DND-41 (cell line): ENCODE results near the gene CMTM7.

ENCODE experiments used
- ATAC-seq: fragments of 200-7000 bp; cut with Tn5 transposase; 3 replicates; pipeline ENCODE4 v1.9.1; 2021; ENCODE audit warnings: low read depth; ENCODE audit not compliant: insufficient read depth
- DNase-seq: peaks from one replicate; pipeline ENCODE4 v3.0.0-alpha.2; 2020
- H2AFZ ChIP-seq: 2 replicates; pipeline ENCODE4 v1.6.0; 2012; ENCODE audit warnings: low read depth, low read length
- H3K27ac ChIP-seq: 2 replicates; pipeline ENCODE4 v1.5.1; 2012; ENCODE audit warnings: low read length, inconsistent platforms
- H3K27me3 ChIP-seq: fragments of 200-600 bp; sonication (generic); 2 replicates; pipeline ENCODE4 v1.6.0; 2012; ENCODE audit warnings: low read length, mild to moderate bottlenecking, inconsistent platforms; ENCODE audit not compliant: insufficient read depth, poor library complexity
- H3K36me3 ChIP-seq: 2 replicates; pipeline ENCODE4 v1.5.1; 2012; ENCODE audit warnings: low read length, inconsistent platforms; ENCODE audit not compliant: insufficient read depth
- H3K4me1 ChIP-seq: 2 replicates; pipeline ENCODE4 v1.5.1; 2012; ENCODE audit warnings: mild to moderate bottlenecking, low read length; ENCODE audit not compliant: insufficient read depth
- H3K4me2 ChIP-seq: 2 replicates; pipeline ENCODE4 v1.6.0; 2012; ENCODE audit warnings: mild to moderate bottlenecking, moderate library complexity, low read length, inconsistent platforms; ENCODE audit not compliant: insufficient read depth
- H3K4me3 ChIP-seq, 2 experiments: fragments of 200-600 bp in 1 of 2; shearing (Covaris generic) in 1 of 2; 2 replicates each; pipeline ENCODE4 v1.5.1; 2012 to 2016; ENCODE audit warnings: inconsistent platforms in 2 of 2, low read length in 2 of 2, mild to moderate bottlenecking in 2 of 2, low read depth in 1 of 2, moderate library complexity in 1 of 2
- H3K79me2 ChIP-seq: 2 replicates; pipeline ENCODE4 v1.6.0; 2012; ENCODE audit warnings: low read length, inconsistent platforms; ENCODE audit not compliant: insufficient read depth
- H3K9ac ChIP-seq: 2 replicates; pipeline ENCODE4 v1.6.0; 2012; ENCODE audit warnings: low read depth, mild to moderate bottlenecking, inconsistent platforms, low read length, moderate library complexity
- H3K9me3 ChIP-seq: 2 replicates; pipeline ENCODE4 v1.5.1; 2012; ENCODE audit warnings: low read length, moderate library complexity, mild to moderate bottlenecking, inconsistent platforms; ENCODE audit not compliant: insufficient read depth, severe bottlenecking
- H4K20me1 ChIP-seq: 2 replicates; pipeline ENCODE4 v1.6.0; 2012; ENCODE audit warnings: low read length; ENCODE audit not compliant: insufficient read depth
- EZH2 ChIP-seq: IDR thresholded peaks from 3 replicates; pipeline ENCODE4 v1.6.1; 2012; ENCODE audit warnings: borderline replicate concordance, low read depth, mild to moderate bottlenecking, moderate library complexity, low read length, inconsistent platforms; ENCODE audit not compliant: severe bottlenecking
- TF ChIP-seq, protein P1 (sequence below): IDR thresholded peaks from 2 replicates; pipeline ENCODE4 v1.5.1; 2012; ENCODE audit warnings: borderline replicate concordance, low read length, moderate library complexity, mild to moderate bottlenecking; ENCODE audit not compliant: poor library complexity, severe bottlenecking; ENCODE audit errors: extremely low read depth

The CMTM7 gene

GRCh38 chr3:32423534-32423933 is 31.9 kb downstream of the CMTM7 start:
- TF ChIP-seq, protein P1, sequence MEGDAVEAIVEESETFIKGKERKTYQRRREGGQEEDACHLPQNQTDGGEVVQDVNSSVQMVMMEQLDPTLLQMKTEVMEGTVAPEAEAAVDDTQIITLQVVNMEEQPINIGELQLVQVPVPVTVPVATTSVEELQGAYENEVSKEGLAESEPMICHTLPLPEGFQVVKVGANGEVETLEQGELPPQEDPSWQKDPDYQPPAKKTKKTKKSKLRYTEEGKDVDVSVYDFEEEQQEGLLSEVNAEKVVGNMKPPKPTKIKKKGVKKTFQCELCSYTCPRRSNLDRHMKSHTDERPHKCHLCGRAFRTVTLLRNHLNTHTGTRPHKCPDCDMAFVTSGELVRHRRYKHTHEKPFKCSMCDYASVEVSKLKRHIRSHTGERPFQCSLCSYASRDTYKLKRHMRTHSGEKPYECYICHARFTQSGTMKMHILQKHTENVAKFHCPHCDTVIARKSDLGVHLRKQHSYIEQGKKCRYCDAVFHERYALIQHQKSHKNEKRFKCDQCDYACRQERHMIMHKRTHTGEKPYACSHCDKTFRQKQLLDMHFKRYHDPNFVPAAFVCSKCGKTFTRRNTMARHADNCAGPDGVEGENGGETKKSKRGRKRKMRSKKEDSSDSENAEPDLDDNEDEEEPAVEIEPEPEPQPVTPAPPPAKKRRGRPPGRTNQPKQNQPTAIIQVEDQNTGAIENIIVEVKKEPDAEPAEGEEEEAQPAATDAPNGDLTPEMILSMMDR, result no peak
- no peak for TF ChIP-seq EZH2
- Histone ChIP-seq H3K27me3 (no peaks in the 10 kb centered on the region), H3K36me3 (no peaks in the 10 kb centered on the region), H3K79me2 (peaks cover 91% of the 10 kb centered on the region), H3K4me3 (no peak overlapping the region), H3K9ac (no peak overlapping the region; the same call in 1 of the 2 replicates), H3K4me2 (no peak overlapping the region), H3K27ac (peak overlapping the region; percentile 67), H3K4me1 (peaks cover 75% of the 10 kb centered on the region), H4K20me1 (no peaks in the 10 kb centered on the region), H2AFZ (no peak overlapping the region), H3K9me3 (no peaks in the 10 kb centered on the region)
- 0 out of 3 replicates have a peak, but pooled peaks have one; percentile 10 for ATAC-seq
- no peak for DNase-seq

DNA sequence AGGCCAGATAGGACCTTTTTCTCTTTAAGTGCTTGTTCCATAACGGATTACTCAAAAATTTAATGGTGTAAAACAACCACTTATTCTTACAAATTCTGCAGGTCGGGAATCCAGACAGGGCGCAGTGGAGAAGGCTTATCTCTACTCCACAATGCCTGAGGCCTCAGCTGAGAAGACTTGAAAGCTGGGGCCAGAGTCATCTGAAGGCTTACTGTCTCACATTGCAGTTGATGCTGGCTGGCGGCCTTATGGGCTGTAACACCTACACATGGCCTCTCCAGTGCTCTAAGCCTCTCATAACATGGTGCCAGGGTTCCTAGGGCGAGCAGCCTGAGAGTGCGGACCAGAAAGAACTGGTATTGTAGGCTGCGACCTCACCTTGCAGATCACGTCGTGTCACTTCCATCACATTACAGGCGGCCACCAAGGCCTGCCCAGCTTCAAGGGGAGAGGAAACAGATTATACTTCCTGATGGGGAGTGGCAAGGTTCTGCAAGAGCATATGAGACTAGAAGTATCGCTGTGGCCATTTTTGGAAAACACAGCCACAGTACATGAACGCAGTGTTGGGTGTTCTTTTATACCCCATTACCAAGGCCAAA is 32.4 kb downstream of the CMTM7 start:
- Histone ChIP-seq H3K4me2 (no peak overlapping the region), H3K4me1 (peaks cover 79% of the 10 kb centered on the region), H3K4me3 (no peak overlapping the region), H3K27ac (peak overlapping the region; percentile 67), H3K27me3 (no peaks in the 10 kb centered on the region), H4K20me1 (no peaks in the 10 kb centered on the region), H3K79me2 (peaks cover 91% of the 10 kb centered on the region), H3K9ac (peak overlapping the region; percentile 29), H3K36me3 (no peaks in the 10 kb centered on the region), H2AFZ (no peak overlapping the region), H3K9me3 (no peaks in the 10 kb centered on the region)
- TF ChIP-seq EZH2, result no peak
- TF ChIP-seq, protein P1, result no peak
- ATAC-seq (peak; percentile 35), DNase-seq (peak; percentile 34)

DNA sequence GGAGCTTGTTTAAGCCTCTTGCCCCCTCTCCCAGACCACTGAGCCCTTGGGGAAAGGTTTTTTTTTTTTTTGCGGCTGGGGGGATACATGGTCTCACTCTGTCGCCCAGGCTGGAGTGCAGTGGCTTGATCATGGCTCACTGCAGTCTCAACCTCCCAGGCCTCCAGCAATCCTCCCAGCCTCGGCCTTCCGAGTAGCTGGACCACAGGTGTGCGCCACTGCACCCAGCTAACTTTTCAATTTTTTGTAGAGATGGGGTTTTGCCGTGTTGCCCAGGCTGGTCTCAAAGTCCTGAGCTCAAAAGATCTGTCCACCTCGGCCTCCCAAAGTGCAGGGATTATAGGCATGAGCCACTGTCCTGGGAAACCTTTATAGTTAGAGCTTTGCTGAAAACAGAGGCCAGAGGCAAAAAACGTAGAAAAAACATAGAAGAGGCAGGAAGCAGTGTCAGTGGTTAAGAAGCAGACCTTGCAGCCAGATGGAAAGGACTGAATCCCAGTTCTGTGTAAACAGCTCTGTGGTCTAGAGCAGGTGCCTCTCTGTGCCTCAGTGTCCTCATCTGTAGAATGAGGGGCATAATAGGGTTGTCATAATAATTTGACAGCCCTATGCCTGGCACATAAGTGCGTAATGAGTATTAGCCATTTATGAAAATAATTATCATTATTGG is 33.1 kb downstream of the CMTM7 start:
- Histone ChIP-seq H3K79me2 (peaks cover 86% of the 10 kb centered on the region), H3K9me3 (no peaks in the 10 kb centered on the region), H3K27ac (peak overlapping the region; percentile 67), H3K36me3 (no peaks in the 10 kb centered on the region), H3K4me1 (peaks cover 77% of the 10 kb centered on the region), H3K4me3 (no peak overlapping the region), H2AFZ (no peak overlapping the region), H3K9ac (peak overlapping the region; percentile 29), H4K20me1 (no peaks in the 10 kb centered on the region), H3K4me2 (no peak overlapping the region), H3K27me3 (no peaks in the 10 kb centered on the region)
- ATAC-seq, result peak; percentile 77
- no peak for TF ChIP-seq EZH2
- TF ChIP-seq, protein P1, result no peak
- peak; percentile 52 for DNase-seq
